Panc1 (cell line): ENCODE data around the gene FAM174B.

ENCODE experiments used
- CTCF ChIP-seq: fragments of 450-650 bp; IDR thresholded peaks from 2 replicates; pipeline ENCODE4 v1.5.1; 2017; ENCODE audit warnings: mild to moderate bottlenecking
- SIN3A ChIP-seq: IDR thresholded peaks from 2 replicates; pipeline ENCODE4 v1.6.1; 2012; ENCODE audit warnings: low read depth, mild to moderate bottlenecking, low read length, moderate library complexity, borderline replicate concordance; ENCODE audit not compliant: insufficient read depth

- TF ChIP-seq CTCF (no peak), SIN3A (no peak)
Observed at GRCh38 chr15:92599394-92599970, 56.1 kb downstream of the FAM174B start.
